ENCODE data around the gene LSAMP. TPM values are rescaled to one million over a fixed set of nuclear protein-coding genes. Genes with fewer than 3 reads are reported as not detected.

Gene LSAMP
- total and polyA plus RNA-seq, 2 of the 4 experiments (the other 2 are of a cell fraction) = 7.9 to 8.0 TPM

GRCh38 chr3:116449546-116450350 lies 4.5 kb upstream of the LSAMP start:
- Histone ChIP-seq H3K23ac (ENCODE audit: low read depth, low read length) (no peak overlapping the region), H3K14ac (replicated peaks; ENCODE audit: low read depth, low read length) (no peak overlapping the region), H2BK20ac (ENCODE audit: low read depth, low read length) (no peak overlapping the region), H3K27me3 (ENCODE audit: control insufficient read depth, insufficient read depth, low read length) (no peaks in the 10 kb centered on the region), H3K27ac (ENCODE audit: insufficient read depth, low read length) (no peak overlapping the region), H4K20me1 (ENCODE audit: insufficient read depth, low read length) (no peaks in the 10 kb centered on the region), H3K4me2 (ENCODE audit: low read depth, low read length) (no peak overlapping the region), H3K4ac (ENCODE audit: low read depth, low read length) (no peak overlapping the region), H2BK5ac (ENCODE audit: low read depth, low read length, poor library complexity, severe bottlenecking) (no peak overlapping the region), H3K9ac (ENCODE audit: low read depth, low read length) (no peak overlapping the region), H2AFZ (replicated peaks; ENCODE audit: low read length, poor library complexity) (no peak overlapping the region), H3K4me3 (ENCODE audit: insufficient read depth, low read depth, low read length) (no peak overlapping the region), H3K9me3 (ENCODE audit: control insufficient read depth, insufficient read depth, low read length) (no peaks in the 10 kb centered on the region), H2BK15ac (ENCODE audit: low read depth, low read length) (no peak overlapping the region), H3K56ac (ENCODE audit: extremely low read depth, insufficient read depth, low read length) (no peak overlapping the region), H2BK120ac (ENCODE audit: low read depth, low read length) (no peak overlapping the region), H3K79me1 (ENCODE audit: low read depth in 1 of 2, low read length in 2 of 2) (no peaks in the 10 kb centered on the region), H2AK9ac (replicated peaks; ENCODE audit: low read depth, low read length, poor library complexity) (no peak overlapping the region), H3K36me3 (ENCODE audit: control insufficient read depth, insufficient read depth, low read length) (no peaks in the 10 kb centered on the region), H4K8ac (ENCODE audit: low read depth in 2 of 2, low read length in 2 of 2) (no peak overlapping the region), H3K4me1 (ENCODE audit: control insufficient read depth, insufficient read depth, low read length) (no peaks in the 10 kb centered on the region; the same call in 1 of the 2 replicates), H4K91ac (ENCODE audit: insufficient read depth, low read depth, low read length) (no peak overlapping the region), H2AK5ac (ENCODE audit: low read depth, low read length) (no peak overlapping the region), H3K18ac (ENCODE audit: low read depth, low read length) (no peak overlapping the region), H4K5ac (ENCODE audit: low read depth, low read length) (no peak overlapping the region), H3K9me1 (ENCODE audit: insufficient read depth, low read length) (no peaks in the 10 kb centered on the region)
- intact Hi-C loops (cut with micrococcal nuclease) = loop anchor here (5.0 to 10.0 kb wide), 4 partner anchors 347 to 625 kb away; no protein-coding TSS in a partner anchor
- in situ Hi-C loops (cut with MboI; ENCODE audit: low sequenced_read_pairs) = loop anchor here (10.0 kb wide), 1 partner anchor 305 kb away; no protein-coding TSS in a partner anchor
- BruUV-seq (replicated peaks) = no TSS peak
- CTCF ChIA-PET = no interaction called here
- ATAC-seq (ENCODE audit: low read depth) = no peak
- POLR2A ChIA-PET (ENCODE audit: unreplicated experiment) = no interaction called here
- WGBS, 2 experiments (ENCODE audit: extremely low coverage in 2 of 2, insufficient read length in 1 of 2) = no CpG with 5 or more reads among the region's 3 CpGs
- dilution Hi-C loops (cut with HindIII; ENCODE audit: low sequenced_read_pairs, unreplicated experiment) = no loop called here
- TF ChIP-seq ELK1 (IDR thresholded peaks at IDR 0.05; ENCODE audit: borderline replicate concordance, low read depth, low read length) = no peak
- TF ChIP-seq CEBPB (IDR thresholded peaks at IDR 0.05; ENCODE audit: low read depth, low read length) = peak; percentile 19; the same call in 1 of the 2 replicates
- no peak for DNase-seq
